K562 (cell line): Measurements from ENCODE around the gene ZNF865. TPM values are rescaled to one million over a fixed set of nuclear protein-coding genes. Genes with fewer than 3 reads are reported as not detected.
A peak's percentile ranks its signal among the peaks of the same experiment; 100 is the strongest.

Experiments used
- CBFA2T2 ChIP-seq: fragments of 450-650 bp; conservative IDR thresholded peaks from 2 replicates; pipeline ENCODE4 v1.6.1; 2017; ENCODE audit warnings: mild to moderate bottlenecking
- DMBX1 ChIP-seq: fragments of 250-450 bp; sonication (Bioruptor Pico); IDR thresholded peaks from 2 replicates; pipeline ENCODE4 v1.8.0; 2022; ENCODE audit warnings: inconsistent platforms, mild to moderate bottlenecking, moderate library complexity, borderline replicate concordance
- ETV6 ChIP-seq, 3 experiments: fragments of 150-350 bp in 1 of 3; sonication (generic) in 1 of 3; formaldehyde crosslinking in 1 of 3; IDR thresholded peaks; 2 replicates each; pipeline versions ENCODE4 v1.6.1 to v1.8.0; 2014 to 2022; ENCODE audit warnings: borderline replicate concordance in 2 of 3, low read depth in 2 of 3, antibody characterized with exemption in 1 of 3, low read length in 1 of 3, mild to moderate bottlenecking in 1 of 3, missing genetic modification reagents in 1 of 3
- HEY1 ChIP-seq: fragments of 250-450 bp; sonication (Bioruptor Pico); IDR thresholded peaks from 2 replicates; pipeline ENCODE4 v1.5.0; 2020; ENCODE audit warnings: mild to moderate bottlenecking, moderate library complexity, borderline replicate concordance
- KDM5B ChIP-seq: fragments of 200-600 bp; sonication (generic); IDR thresholded peaks from 2 replicates; pipeline ENCODE4 v1.6.1; 2012; ENCODE audit warnings: low read depth, mild to moderate bottlenecking, moderate library complexity, low read length, control low read depth, inconsistent platforms; ENCODE audit not compliant: insufficient replicate concordance
- NR2F6 ChIP-seq: fragments of 450-650 bp; formaldehyde crosslinking; IDR thresholded peaks from 2 replicates; pipeline ENCODE4 v1.4.0; 2020; ENCODE audit warnings: mild to moderate bottlenecking
- OTX1 ChIP-seq: fragments of 450-650 bp; formaldehyde crosslinking; IDR thresholded peaks from 2 replicates; pipeline ENCODE4 v1.4.0; 2022; ENCODE audit warnings: mild to moderate bottlenecking
- POLR2AphosphoS5 ChIP-seq: IDR thresholded peaks from 2 replicates; pipeline ENCODE4 v1.6.1; 2011; ENCODE audit warnings: mild to moderate bottlenecking, low read depth, low read length, moderate library complexity; ENCODE audit not compliant: control insufficient read depth, insufficient read depth
- RBBP5 ChIP-seq: fragments of 200-600 bp; sonication (generic); IDR thresholded peaks from 2 replicates; pipeline ENCODE4 v1.6.1; 2012; ENCODE audit warnings: borderline replicate concordance, mild to moderate bottlenecking, low read length, control low read depth, inconsistent platforms; ENCODE audit not compliant: insufficient read depth, poor library complexity, severe bottlenecking
- REST ChIP-seq, 2 experiments: fragments of 450-650 bp; formaldehyde crosslinking in 1 of 2; IDR thresholded peaks; 2 replicates each; pipeline versions ENCODE4 v1.4.0 to v1.6.1; 2014 to 2020; ENCODE audit warnings: mild to moderate bottlenecking in 2 of 2, borderline replicate concordance in 1 of 2, low read depth in 1 of 2
- RNF2 ChIP-seq: sonication (generic); IDR thresholded peaks from 2 replicates; pipeline ENCODE4 v1.6.1; 2016
- SMAD2 ChIP-seq: fragments of 150-350 bp; IDR thresholded peaks from 2 replicates; pipeline ENCODE4 v1.6.1; 2014; ENCODE audit warnings: low read depth, mild to moderate bottlenecking, low read length
- SMARCA5 ChIP-seq: fragments of 450-650 bp; IDR thresholded peaks from 2 replicates; pipeline ENCODE4 v1.6.1; 2016
- ZFP1 ChIP-seq: fragments of 450-650 bp; formaldehyde crosslinking; IDR thresholded peaks from 2 replicates; pipeline ENCODE4 v1.4.0; 2020; ENCODE audit warnings: mild to moderate bottlenecking, mixed read lengths
- ZNF143 ChIP-seq: sonication (generic); formaldehyde crosslinking; IDR thresholded peaks from 2 replicates; pipeline ENCODE4 v1.9.0; 2022; ENCODE audit warnings: mild to moderate bottlenecking, missing genetic modification reagents
- ZNF431 ChIP-seq: sonication (generic); formaldehyde crosslinking; IDR thresholded peaks from 2 replicates; pipeline ENCODE4 v1.8.0; 2022; ENCODE audit warnings: mild to moderate bottlenecking, missing genetic modification reagents
- ZNF699 ChIP-seq: fragments of 250-450 bp; sonication (Bioruptor Pico); IDR thresholded peaks from 2 replicates; pipeline ENCODE4 v1.8.0; 2021; ENCODE audit warnings: mild to moderate bottlenecking, moderate library complexity; ENCODE audit not compliant: insufficient replicate concordance
- polyA plus RNA-seq, 8 experiments: library from polyadenylated mRNA; depleted of rRNA in 4 of 8; stranded (reverse) in 5 of 8; unstranded in 3 of 8; fragments of >200 nt; fragmentation: Nextera tagmentation in 2 of 8; fragmentation: Illumina TruSeq in 1 of 8; extraction: Ambion mirVana in 2 of 8; extraction: Trizol in 1 of 8; gene quantifications; 2 replicates each; pipeline versions ENCODE4 v1.2.1 to v1.2.3, GENCODE V29; 2011 to 2014; ENCODE audit warnings: inconsistent platforms in 1 of 8, missing spikeins in 1 of 8
- total RNA-seq, 7 experiments: library from RNA; depleted of rRNA in 6 of 7; stranded (reverse); fragments of >200 nt in 6 of 7; fragmentation: Illumina TruSeq in 2 of 7; extraction: Trizol in 2 of 7; gene quantifications; 2 replicates each; pipeline versions ENCODE4 v1.2.1 to v1.2.3, GENCODE V29; 2011 to 2021; ENCODE audit warnings: low replicate concordance in 1 of 7
- TF ChIP-seq, protein P1 (sequence below): sonication (generic); formaldehyde crosslinking; IDR thresholded peaks from 2 replicates; pipeline ENCODE4 v1.8.1; 2023; ENCODE audit warnings: mild to moderate bottlenecking, missing genetic modification reagents

Gene ZNF865
- total and polyA plus RNA-seq, 9 of the 15 experiments (the other 6 are each of a cell fraction or from before 2014, with no cell fraction given), result 0.40 to 18.8 (median 1.6) TPM; not detected in 2

DNA sequence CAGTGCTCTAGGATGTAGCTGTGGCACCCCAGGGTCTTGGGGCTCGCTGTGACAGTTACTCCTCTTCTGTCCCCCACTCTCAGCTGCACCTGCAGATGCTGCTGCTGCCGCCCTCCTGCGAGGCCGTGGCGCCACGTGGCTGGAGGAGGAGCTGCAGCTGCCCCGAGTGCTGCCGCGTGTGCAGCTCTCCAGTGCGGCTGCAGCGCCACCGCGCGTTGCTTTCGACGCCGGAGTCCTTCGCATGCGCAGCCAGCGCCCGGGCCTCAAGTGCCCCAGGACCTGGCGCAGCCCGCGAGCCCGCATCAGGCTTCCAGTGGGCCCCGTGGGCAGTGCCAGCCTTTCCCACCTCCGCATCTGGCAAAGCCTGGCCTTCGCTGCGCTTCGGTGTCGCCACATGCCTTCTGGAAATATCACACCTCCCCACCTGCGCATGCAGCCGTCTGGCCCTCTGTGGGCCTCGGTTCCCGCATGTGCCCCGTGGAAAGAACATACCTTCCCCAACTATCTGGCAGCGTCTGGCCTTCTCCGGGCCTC, 34.7 kb downstream of the ZNF865 start (continued):
- TF ChIP-seq, protein P1, sequence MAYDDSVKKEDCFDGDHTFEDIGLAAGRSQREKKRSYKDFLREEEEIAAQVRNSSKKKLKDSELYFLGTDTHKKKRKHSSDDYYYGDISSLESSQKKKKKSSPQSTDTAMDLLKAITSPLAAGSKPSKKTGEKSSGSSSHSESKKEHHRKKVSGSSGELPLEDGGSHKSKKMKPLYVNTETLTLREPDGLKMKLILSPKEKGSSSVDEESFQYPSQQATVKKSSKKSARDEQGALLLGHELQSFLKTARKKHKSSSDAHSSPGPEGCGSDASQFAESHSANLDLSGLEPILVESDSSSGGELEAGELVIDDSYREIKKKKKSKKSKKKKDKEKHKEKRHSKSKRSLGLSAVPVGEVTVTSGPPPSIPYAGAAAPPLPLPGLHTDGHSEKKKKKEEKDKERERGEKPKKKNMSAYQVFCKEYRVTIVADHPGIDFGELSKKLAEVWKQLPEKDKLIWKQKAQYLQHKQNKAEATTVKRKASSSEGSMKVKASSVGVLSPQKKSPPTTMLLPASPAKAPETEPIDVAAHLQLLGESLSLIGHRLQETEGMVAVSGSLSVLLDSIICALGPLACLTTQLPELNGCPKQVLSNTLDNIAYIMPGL (CRISPR knock-in tag), result peak; percentile 95
- TF ChIP-seq RNF2 (peak; percentile 95), ZFP1 (0 out of 2 replicates have a peak, but pooled peaks have one; percentile 57), ETV6 (IDR thresholded peaks at IDR 0.05; ENCODE audit: borderline replicate concordance in 1 of 2, low read depth in 2 of 2, low read length in 1 of 2) (no peak), ETV6 (CRISPR knock-in tag; IDR thresholded peaks at IDR 0.05; ENCODE audit: borderline replicate concordance) (peak; percentile 98), KDM5B (peak; percentile 52), CBFA2T2 (peak; percentile 32; the same call in 1 of the 2 replicates), SMARCA5 (no peak), RBBP5 (no peak), ZNF143 (CRISPR knock-in tag) (peak; percentile 61; the same call in 1 of the 2 replicates), ZNF699 (no peak), SMAD2 (no peak), NR2F6 (CRISPR knock-in tag) (no peak), POLR2AphosphoS5 (no peak), HEY1 (CRISPR knock-in tag) (no peak), REST (IDR thresholded peaks at IDR 0.05; ENCODE audit: borderline replicate concordance) (peak; percentile 17; the same call in 1 of the 2 replicates), REST (CRISPR knock-in tag; IDR thresholded peaks at IDR 0.05; ENCODE audit: low read depth) (peak; percentile 79; the same call in 1 of the 2 replicates), ZNF431 (CRISPR knock-in tag) (peak; percentile 95), DMBX1 (CRISPR knock-in tag) (peak; percentile 58; the same call in 1 of the 2 replicates), OTX1 (CRISPR knock-in tag) (no peak; the same call in 1 of the 2 replicates)
